ENCODE results near the gene ENO2.
"Not testable (repeated sequence)": the region's sequence is repeated elsewhere in the genome, so short reads cannot be mapped to it uniquely, and the experiment has no call there.

Gene ENO2

DNA sequence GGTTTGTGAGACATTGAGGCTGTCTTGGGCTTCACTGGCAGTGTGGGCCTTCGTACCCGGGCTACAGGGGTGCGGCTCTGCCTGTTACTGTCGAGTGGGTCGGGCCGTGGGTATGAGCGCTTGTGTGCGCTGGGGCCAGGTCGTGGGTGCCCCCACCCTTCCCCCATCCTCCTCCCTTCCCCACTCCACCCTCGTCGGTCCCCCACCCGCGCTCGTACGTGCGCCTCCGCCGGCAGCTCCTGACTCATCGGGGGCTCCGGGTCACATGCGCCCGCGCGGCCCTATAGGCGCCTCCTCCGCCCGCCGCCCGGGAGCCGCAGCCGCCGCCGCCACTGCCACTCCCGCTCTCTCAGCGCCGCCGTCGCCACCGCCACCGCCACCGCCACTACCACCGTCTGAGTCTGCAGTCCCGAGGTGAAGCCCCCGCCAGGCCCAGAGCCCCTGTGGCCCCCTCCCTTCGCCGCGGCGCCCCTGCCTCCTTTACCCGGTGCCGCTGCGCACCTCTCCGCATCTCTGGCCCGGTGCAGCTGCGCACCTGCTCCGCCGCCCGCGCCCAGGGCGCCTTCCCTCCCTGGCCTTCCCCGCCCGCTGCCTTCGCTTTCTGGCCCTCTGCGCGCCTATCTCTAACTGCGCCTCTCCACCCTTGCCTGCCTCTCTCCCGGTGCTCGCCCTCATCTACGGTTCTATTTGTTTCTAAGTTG is at the start of gene ENO2:
Gene ENO2, plus strand, starts transcription at position 335 of the 701 bp plus-strand sequence. CDS start 1,253 bp downstream, outside the sequence.
- in situ Hi-C loops (cut with MboI; ENCODE audit: low sequenced_read_pairs) = no loop called here

DNA sequence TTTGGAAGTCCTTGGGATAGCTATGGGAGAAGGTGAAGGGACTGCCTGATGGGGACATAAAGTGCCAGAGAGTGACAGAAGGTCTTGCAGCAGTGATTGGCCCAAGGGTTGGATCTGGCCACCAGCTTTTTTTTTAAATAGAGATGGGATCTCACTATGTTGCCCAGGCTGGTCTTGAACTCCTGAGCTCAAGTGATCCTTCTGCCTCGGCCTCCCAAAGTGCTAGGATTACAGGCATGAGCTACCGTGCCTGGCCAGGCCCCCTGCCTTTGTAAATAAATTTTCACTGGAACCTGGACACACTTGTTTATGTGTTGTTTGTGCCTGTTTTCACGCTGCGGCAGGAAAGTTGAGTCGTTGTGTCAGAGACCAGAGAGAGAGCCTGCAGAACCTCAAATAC is 49.1 kb upstream of the ENO2 start:
- in situ Hi-C loops (cut with MboI; ENCODE audit: low sequenced_read_pairs) = not testable (repeated sequence)

DNA sequence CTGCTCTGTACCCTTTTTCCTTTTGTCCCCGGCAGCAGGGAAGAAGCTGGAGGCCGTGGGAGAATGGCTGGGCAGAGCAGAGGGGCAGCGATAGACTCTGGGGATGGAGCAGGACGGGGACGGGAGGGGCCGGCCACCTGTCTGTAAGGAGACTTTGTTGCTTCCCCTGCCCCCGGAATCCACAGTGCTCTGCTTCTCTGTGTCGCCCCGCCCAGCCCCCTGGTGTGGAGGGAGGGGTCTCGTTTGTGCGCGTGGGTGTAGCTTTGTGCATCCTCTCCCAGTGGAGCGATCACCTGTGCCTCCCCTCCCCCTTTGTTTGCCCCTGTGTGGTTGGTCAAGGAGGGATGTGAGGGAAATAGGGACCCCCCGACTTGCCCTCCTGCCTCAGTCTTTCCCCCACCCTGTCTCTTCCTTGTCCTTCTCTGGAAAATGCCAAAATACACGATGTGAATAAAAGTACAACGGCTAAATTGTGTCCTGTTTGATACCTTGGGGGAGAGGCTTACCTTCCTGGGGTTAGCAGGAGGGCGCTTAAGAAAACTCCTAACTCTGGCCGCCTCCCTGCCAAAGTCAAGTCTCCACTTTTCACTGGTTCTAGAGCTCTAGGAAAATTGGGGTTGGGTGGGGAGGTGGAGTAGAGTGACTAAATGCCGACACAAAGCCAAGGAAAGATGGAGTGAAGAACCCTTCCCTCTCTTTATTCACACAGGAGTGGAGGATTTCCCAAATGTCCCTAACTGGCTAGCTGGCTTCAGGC is 48.0 kb upstream of the ENO2 start:
- in situ Hi-C loops (cut with MboI; ENCODE audit: low sequenced_read_pairs) = no loop called here

DNA sequence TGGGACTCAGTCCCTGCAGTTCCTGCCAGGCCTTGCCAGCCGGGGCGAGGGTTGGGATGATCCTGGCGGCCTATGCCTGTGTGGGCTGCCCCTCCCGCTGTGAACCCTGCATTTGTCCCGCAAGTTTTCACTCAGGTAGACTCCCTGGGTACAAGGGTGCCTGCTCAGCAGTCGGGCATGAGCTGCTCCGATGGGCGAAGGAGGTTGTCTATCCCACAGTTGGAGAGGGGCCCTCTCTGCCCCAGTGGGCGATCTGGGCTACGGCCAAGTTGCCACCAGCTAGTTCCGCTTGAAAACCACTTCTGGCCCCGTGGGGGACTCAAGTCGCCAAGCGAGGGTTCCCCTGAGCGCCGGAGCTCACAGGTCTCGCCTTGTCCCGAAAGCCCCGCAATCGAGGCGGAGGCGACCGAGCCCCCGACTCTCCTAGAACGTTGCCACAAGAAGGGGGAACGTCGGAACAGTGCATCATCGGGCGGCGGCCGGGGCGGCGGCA is 47.4 kb upstream of the ENO2 start:
- in situ Hi-C loops (cut with MboI; ENCODE audit: low sequenced_read_pairs) = no loop called here

DNA sequence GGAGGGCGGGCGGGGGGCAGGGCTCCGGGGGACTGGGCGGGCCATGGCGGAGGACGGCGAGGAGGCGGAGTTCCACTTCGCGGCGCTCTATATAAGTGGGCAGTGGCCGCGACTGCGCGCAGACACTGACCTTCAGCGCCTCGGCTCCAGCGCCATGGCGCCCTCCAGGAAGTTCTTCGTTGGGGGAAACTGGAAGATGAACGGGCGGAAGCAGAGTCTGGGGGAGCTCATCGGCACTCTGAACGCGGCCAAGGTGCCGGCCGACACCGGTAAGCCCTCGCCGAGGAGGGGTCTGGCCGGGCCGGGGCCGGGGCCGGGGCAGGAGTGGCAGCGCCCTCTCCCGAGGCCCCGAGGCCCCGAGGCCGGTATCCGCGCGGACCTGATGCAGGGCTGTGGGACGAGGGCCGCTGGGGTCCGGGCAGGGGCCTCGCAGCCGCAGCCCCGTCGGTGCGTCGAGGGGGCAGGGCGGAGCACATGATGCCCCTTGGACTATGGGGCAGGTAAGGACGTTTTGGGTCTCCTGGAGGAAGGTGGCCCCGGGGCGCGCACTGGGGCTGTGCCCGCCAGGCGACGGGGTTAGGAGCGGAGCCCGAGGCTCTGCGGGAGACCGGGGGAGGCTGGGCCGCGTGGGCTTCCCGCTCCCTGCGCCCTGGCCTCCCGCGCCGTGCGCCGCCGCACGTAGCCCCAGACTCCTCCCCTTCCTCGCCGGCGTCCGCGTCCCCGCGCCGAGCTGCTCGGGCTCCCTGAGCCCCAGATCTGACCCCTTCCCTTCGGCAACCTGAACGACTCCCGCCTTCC is 46.8 kb upstream of the ENO2 start, which contains the start of gene TPI1:
Gene TPI1, plus strand, starts transcription at position 119 of the 798 bp plus-strand sequence. Its CDS starts 36 bp downstream, at position 155.
- in situ Hi-C loops (cut with MboI; ENCODE audit: low sequenced_read_pairs) = no loop called here

DNA sequence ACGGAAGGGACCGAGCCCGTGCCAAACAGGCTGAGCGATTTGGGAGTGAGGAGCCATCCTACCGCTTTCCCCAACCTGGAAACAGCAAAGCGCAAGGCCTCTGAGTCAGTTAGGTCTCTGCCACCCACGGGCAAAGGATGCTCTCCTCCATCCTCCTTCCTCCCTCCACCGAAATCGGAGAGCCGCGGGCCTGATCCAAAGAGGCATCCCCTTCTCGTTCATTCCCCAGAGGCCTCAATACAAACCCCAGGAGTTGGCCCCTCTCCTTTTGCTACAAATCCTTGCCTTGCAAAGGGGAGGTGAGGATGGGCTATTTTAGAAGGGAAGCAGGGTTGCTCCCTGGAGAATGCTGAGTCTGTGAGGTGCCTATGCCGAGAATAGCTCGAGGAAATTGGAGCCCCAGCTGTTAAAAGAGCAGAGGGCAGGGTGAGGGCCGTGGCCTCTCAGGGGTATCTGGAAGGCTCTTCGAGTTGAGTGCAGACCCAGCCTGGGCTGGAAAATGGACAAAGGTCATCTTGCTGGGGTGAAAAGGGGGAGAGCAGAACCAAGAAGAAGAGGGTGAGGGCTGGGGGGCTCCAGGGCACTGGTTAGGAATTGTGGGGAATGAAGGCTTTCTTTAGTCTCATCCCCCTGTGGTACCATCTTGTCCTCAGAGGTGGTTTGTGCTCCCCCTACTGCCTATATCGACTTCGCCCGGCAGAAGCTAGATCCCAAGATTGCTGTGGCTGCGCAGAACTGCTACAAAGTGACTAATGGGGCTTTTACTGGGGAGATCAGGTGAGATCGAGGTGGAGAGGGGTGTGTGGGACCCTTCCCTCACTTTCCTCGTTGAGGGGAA is 46.0 kb upstream of the ENO2 start:
- in situ Hi-C loops (cut with MboI; ENCODE audit: low sequenced_read_pairs) = no loop called here

DNA sequence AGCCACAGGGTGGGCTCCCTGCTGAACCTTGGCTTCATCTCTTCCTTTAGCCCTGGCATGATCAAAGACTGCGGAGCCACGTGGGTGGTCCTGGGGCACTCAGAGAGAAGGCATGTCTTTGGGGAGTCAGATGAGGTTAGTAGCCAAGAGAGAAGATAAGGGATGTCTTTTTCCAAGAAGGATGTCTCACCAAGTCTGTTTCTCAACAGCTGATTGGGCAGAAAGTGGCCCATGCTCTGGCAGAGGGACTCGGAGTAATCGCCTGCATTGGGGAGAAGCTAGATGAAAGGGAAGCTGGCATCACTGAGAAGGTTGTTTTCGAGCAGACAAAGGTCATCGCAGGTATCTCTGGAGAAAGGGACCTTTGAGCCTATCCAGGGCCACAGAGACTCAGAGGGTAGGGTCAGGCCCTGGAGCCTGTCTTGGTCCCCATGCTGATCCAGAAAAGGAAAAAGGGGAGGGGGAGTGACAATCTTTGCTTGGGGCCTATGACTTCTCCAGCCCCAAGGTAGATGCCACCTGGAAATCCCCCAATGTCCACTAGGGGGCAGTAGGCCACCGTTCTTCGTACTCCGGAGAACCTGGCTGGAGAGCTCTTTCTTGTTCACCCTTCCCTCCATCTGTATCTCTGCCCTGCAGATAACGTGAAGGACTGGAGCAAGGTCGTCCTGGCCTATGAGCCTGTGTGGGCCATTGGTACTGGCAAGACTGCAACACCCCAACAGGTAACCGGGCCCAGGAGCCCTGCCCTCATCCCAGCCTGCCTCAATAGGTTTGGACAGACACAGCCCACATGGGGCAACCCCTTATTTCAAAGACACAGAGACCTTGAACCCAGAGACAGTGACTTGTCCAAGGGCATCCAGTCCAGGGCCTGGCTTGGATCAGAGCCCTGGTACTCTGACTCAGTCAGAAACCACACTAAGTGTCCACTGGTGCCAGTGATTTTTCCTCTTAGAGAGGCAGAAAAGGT is 45.0 kb upstream of the ENO2 start:
- in situ Hi-C loops (cut with MboI; ENCODE audit: low sequenced_read_pairs) = no loop called here

DNA sequence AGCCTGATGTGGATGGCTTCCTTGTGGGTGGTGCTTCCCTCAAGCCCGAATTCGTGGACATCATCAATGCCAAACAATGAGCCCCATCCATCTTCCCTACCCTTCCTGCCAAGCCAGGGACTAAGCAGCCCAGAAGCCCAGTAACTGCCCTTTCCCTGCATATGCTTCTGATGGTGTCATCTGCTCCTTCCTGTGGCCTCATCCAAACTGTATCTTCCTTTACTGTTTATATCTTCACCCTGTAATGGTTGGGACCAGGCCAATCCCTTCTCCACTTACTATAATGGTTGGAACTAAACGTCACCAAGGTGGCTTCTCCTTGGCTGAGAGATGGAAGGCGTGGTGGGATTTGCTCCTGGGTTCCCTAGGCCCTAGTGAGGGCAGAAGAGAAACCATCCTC is 44.1 kb upstream of the ENO2 start:
- in situ Hi-C loops (cut with MboI; ENCODE audit: low sequenced_read_pairs) = not testable (repeated sequence)

DNA sequence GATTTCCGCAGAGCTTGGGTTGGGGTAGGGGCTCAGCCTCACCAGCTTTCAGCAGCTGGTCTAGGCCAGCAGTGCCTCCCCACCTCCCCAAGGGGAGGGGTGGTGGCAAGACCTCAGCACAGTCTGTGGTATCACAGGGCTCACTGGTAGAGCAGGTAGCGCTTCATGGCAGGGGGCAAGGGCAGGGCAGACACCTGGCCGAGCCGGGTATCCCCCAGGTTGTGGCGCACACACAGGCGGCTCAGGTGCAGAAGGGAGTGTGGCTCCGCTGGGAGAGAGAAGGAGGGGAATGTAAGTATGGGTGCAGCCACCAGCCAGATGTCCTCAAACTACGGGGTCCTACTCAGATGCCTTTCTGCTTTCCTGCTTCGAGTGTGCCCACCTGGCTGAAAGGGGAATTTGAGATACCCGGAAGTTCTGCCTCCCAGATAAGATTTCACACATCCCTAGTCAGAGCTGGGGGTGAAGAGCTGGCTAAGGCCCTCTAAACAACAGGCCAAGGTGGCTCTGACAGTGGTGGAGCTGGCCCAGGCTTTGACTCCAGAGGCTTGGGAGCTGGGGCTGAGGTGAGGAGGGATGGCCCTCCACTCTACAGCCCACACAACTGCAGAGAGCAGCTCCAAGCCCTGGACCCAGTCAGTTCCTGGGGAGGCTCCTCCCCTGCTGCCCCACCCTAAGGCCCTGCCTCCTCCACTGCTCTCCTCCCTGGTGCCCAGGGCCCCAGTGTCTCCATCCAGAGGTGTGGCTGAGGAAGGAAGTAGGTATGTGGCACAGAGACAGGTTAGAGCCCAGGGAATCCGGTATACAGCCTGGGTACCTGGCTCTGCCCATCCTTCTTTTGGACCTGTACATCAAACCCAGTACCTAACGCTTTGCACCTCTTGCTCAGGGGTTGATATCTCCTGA is 43.1 kb upstream of the ENO2 start:
- in situ Hi-C loops (cut with MboI; ENCODE audit: low sequenced_read_pairs) = no loop called here

DNA sequence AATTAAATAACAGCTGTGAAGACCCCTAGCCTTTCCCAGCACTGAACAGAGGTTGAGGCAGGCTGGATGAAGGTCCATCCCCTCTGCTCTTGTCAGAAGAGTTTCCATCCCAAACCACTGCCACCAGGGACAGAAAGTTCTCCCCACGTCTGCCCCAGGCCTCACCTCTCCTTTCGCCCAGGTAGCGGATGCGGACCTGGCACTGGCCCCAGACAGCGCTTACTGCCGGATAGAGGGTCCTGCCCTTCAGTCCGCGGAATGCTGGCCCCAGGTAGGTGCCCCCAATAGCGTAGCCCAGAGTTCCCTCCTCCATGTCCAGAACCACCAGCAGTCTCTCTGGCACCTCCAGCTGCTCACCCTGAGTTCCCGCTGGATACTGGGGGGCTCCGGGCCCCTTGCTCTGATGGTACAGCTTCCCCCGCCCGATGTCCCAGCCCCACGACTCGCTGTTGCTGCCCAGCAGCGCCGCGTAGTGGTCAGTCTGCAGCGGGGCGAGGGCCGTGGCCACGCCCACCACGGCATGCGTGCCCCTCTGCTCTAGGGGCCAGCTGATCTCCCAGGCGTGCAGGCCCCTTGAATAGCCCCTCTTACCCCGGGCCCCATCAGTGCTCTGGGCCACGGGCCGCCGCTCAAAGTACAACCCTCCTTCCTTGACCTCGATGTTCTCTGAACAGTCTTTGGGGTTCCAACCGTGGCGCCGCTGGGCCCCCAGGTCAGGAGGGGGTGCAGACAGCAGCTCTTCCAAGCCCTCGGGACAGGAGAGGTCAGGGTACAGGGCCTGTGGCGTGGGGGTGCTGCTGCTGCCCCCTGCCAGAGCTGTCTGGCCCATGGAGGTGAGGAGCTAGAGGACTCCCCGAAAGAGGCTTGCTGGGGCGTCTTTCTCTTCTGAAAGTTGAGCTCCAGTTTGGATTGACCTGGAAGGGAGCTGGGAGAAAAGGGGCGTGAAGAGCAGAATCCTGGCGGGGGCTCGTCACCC is 42.0 kb upstream of the ENO2 start:
- in situ Hi-C loops (cut with MboI; ENCODE audit: low sequenced_read_pairs) = no loop called here

DNA sequence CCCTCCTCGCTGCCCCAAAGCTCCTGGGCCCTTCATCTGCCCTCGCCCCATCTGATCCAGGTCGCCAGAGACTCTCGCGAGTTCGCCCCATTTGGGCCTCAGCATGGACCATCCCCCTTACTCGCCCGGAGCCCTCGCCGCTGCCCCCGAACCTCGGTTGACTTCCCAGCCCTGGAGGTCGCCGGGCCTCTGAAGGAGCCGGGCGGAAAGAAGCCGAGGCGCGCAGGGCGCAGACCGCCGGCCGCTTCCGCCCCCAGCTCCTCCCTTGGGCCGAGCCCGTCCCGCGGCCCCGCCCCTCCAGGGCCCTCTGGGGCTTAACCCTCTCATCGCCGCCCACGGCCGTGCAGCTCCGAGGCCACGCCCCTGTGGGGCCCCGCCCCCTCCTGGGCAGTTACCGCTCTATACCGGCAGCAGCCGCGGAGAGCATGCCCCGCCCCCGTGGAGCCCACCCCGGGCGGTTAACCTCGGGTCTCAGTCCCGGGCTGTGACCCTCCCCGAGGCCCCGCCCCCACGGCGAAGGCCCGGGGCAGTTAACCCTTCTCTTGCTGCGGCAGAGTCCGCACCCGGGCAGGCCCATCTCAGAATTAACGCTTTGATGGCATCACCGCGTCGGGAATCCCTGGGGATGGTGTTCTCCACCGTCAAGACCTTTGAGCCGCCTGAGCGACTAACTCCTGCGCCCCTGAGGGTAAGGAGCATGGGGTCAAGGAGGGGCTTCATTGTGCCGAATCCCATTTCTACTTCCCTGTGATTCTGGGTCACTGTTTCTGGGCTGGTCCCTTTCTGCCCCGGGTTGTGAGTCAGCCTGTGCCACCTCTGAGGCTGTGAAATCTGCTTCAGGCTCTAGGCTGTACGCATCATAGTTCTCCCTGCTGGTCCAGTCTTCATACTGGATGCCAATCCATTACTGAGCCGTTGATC is 41.0 kb upstream of the ENO2 start, which contains the start of gene SPSB2:
Gene SPSB2, minus strand, starts transcription at position 210 of the 921 bp plus-strand sequence. CDS start 402 bp downstream, outside the sequence.
- in situ Hi-C loops (cut with MboI; ENCODE audit: low sequenced_read_pairs) = no loop called here

DNA sequence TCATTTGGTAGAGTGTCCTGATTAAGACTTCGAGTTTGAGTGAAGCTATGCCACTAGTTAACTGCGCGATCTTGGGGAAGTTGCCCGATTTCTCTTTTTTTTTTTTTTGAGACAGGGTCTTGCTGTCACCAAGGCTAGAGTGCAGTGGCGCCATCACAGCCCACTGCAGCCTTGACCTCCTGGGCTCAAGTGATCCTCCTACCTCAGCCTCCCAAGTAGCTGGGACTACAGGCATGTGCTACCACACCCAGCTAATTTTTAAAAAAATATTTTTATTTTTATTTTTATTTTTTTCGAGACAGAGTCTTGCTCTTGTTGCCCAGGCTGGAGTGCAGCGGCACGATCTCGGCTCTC is 40.4 kb upstream of the ENO2 start:
- in situ Hi-C loops (cut with MboI; ENCODE audit: low sequenced_read_pairs) = not testable (repeated sequence)

DNA sequence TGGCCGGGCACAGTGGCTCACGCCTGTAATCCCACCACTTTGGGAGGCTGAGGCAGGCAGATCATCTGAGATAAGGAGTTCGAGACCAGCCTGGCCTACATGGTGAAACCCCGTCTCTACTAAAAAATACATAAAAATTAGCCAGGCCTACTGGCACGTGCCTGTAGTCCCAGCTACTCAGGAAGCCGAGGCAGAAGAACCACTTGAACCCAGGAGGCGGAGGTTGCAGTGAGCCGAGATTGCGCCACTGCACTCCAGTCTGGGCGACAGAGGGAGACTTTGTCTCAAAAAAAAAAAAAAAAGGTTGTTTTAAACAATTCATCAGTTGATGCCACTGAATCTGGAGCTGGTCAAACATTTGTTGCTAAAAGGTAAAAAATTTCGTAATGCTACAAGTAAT is 34.6 kb upstream of the ENO2 start:
- in situ Hi-C loops (cut with MboI; ENCODE audit: low sequenced_read_pairs) = not testable (repeated sequence)

DNA sequence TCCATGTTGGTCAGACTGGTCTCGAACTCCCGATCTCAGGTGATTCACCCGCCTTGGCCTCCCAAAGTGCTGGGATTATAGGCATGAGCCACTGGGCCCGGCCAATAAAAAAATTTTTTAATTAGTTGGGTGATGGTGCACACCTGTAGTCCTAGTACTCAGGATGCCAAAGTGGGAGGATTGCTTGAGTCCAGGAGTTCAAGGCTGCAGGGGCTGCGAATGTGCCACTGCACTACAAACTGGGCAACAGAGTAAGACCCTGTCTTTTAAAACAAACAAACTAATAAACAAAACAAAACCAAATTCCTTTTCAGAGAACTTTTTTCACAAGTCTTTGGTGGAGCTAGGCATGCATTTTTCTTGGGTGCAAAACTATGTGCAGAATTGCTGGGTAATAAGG is 31.1 kb upstream of the ENO2 start:
- in situ Hi-C loops (cut with MboI; ENCODE audit: low sequenced_read_pairs) = no loop called here

DNA sequence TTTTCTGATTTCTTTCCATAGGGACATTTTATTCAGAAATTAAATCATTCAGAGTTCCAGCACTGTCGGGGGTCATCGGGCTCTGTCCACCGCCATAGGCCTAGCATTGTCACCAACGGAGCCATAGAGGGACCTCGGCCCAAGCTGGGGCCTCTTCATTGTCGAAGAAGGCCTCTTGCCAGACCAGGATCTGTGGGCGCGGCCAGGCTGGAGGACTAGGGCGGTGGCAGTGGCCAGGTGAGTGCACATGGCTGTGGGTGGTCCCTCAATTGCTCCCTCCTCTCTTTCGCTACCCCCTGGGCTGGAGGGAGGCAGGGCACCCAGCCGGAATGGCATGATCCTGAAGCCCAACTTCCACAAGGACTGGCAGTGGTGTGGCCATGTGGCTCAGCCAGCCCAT is 30.7 kb upstream of the ENO2 start:
- in situ Hi-C loops (cut with MboI; ENCODE audit: low sequenced_read_pairs) = no loop called here

DNA sequence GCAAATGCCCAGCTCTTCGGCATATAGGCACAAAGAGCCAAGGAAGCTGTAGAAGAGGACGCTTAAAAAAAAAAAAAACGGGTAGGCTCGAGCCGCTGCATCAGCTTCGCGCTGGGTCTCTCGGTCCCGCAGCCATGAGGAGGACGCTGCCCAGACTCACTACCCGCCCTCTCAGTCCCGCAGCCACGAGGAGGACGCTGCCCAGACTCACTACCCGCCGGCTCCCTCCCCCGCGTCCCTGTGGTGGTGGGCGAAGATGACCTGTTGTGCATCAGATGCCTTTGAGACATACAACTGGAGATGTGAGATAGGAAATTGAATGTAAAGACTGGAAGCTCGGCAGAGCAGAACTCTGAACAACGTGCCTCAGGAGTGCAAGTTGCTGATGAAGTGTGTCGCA is 29.8 kb upstream of the ENO2 start:
- in situ Hi-C loops (cut with MboI; ENCODE audit: low sequenced_read_pairs) = no loop called here

Measured in HL-60/S4 (cell line).